Measurements from ENCODE around the gene FAM156A. TPM values are rescaled to one million over a fixed set of nuclear protein-coding genes. Genes with fewer than 3 reads are reported as not detected.
A peak's percentile ranks its signal among the peaks of the same experiment; 100 is the strongest.
"Not testable (repeated sequence)": the region's sequence is repeated elsewhere in the genome, so short reads cannot be mapped to it uniquely, and the experiment has no call there.

Gene FAM156A
- total RNA-seq = 10 to 100 TPM; 22.6 to 25.1 TPM

- H3K36me3 Mint-ChIP-seq; H3K9me3 Mint-ChIP-seq (ENCODE audit: low read depth); H3K27me3 Mint-ChIP-seq; H3K4me1 Mint-ChIP-seq; CTCF ChIA-PET; DNase-seq; H3K27ac Mint-ChIP-seq; H3K4me3 Mint-ChIP-seq: not testable (repeated sequence)
- peak; percentile 90 for ATAC-seq
Measured at GRCh38 chrX:52958113-52958959, at the start of gene FAM156A. TSS of gene FAM156A (minus strand) at chrX:52958518. CDS start at chrX:52948588, 9,930 bp downstream.

- no peak for DNase-seq
- ATAC-seq = no peak
- H3K36me3 Mint-ChIP-seq = no peaks in the 10 kb centered on the region
- CTCF ChIA-PET = no interaction called here
- H3K9me3 Mint-ChIP-seq (ENCODE audit: low read depth) = no peaks in the 10 kb centered on the region
- no peak overlapping the region for H3K27ac Mint-ChIP-seq
- H3K27me3 Mint-ChIP-seq = peaks cover 25% of the 10 kb centered on the region
- no peak overlapping the region for H3K4me3 Mint-ChIP-seq
- peaks cover 2% of the 10 kb centered on the region for H3K4me1 Mint-ChIP-seq
Measured at GRCh38 chrX:53005327-53005726, 47.0 kb upstream of the FAM156A start.

- no peak overlapping the region for H3K27ac Mint-ChIP-seq
- H3K27me3 Mint-ChIP-seq = peaks cover 25% of the 10 kb centered on the region
- H3K4me1 Mint-ChIP-seq = peaks cover 2% of the 10 kb centered on the region
- DNase-seq = no peak
- H3K4me3 Mint-ChIP-seq = no peak overlapping the region
- H3K9me3 Mint-ChIP-seq (ENCODE audit: low read depth) = no peaks in the 10 kb centered on the region
- no peaks in the 10 kb centered on the region for H3K36me3 Mint-ChIP-seq
- no peak for ATAC-seq
- CTCF ChIA-PET = interaction anchor here (0.8 kb wide), 1 partner anchor 16 kb away, joined by 3 read pairs; no protein-coding TSS in a partner anchor
Measured at GRCh38 chrX:53004811-53005210, 46.5 kb upstream of the FAM156A start.

- ATAC-seq (no peak), DNase-seq (no peak)
- CTCF ChIA-PET = interaction anchor here (0.8 kb wide), 1 partner anchor 15 kb away, joined by 3 read pairs; no protein-coding TSS in a partner anchor
- H3K4me1 Mint-ChIP-seq = peaks cover 2% of the 10 kb centered on the region
- H3K27me3 Mint-ChIP-seq = peaks cover 25% of the 10 kb centered on the region
- no peak overlapping the region for H3K4me3 Mint-ChIP-seq
- no peaks in the 10 kb centered on the region for H3K9me3 Mint-ChIP-seq (ENCODE audit: low read depth)
- H3K27ac Mint-ChIP-seq = no peak overlapping the region
- no peaks in the 10 kb centered on the region for H3K36me3 Mint-ChIP-seq
Measured at GRCh38 chrX:53004038-53004437, 45.7 kb upstream of the FAM156A start.

- no peak for DNase-seq
- Mint-ChIP-seq H3K4me3 (no peak overlapping the region), H3K27ac (no peak overlapping the region), H3K36me3 (no peaks in the 10 kb centered on the region), H3K27me3 (peaks cover 21% of the 10 kb centered on the region), H3K4me1 (peaks cover 2% of the 10 kb centered on the region), H3K9me3 (ENCODE audit: low read depth) (no peaks in the 10 kb centered on the region)
- CTCF ChIA-PET = no interaction called here
- ATAC-seq = no peak
Measured at GRCh38 chrX:53003111-53003510, 44.8 kb upstream of the FAM156A start.

- CTCF ChIA-PET = interaction anchor here (0.6 kb wide), 1 partner anchor 45 kb away, joined by 3 read pairs; no protein-coding TSS in a partner anchor
- no peaks in the 10 kb centered on the region for H3K9me3 Mint-ChIP-seq (ENCODE audit: low read depth)
- DNase-seq = no peak
- H3K27me3 Mint-ChIP-seq = peaks cover 21% of the 10 kb centered on the region
- peaks cover 2% of the 10 kb centered on the region for H3K4me1 Mint-ChIP-seq
- H3K36me3 Mint-ChIP-seq = no peaks in the 10 kb centered on the region
- no peak overlapping the region for H3K4me3 Mint-ChIP-seq
- H3K27ac Mint-ChIP-seq = no peak overlapping the region
- ATAC-seq = no peak
Measured at GRCh38 chrX:53001958-53002357, 43.6 kb upstream of the FAM156A start.

- Mint-ChIP-seq H3K4me3 (no peak overlapping the region), H3K36me3 (no peaks in the 10 kb centered on the region), H3K27ac (no peak overlapping the region), H3K4me1 (peaks cover 10% of the 10 kb centered on the region), H3K27me3 (peaks cover 21% of the 10 kb centered on the region), H3K9me3 (ENCODE audit: low read depth) (no peaks in the 10 kb centered on the region)
- CTCF ChIA-PET = interaction anchor here (0.8 kb wide), 1 partner anchor 11 kb away, joined by 5 read pairs; no protein-coding TSS in a partner anchor
- DNase-seq (no peak), ATAC-seq (no peak)
Measured at GRCh38 chrX:53000447-53001135, 42.3 kb upstream of the FAM156A start.

- Mint-ChIP-seq H3K4me3 (peak overlapping the region; percentile 81), H3K9me3 (ENCODE audit: low read depth) (no peaks in the 10 kb centered on the region), H3K4me1 (peaks cover 20% of the 10 kb centered on the region), H3K27ac (peak overlapping the region; percentile 93), H3K36me3 (no peaks in the 10 kb centered on the region), H3K27me3 (no peaks in the 10 kb centered on the region)
- ATAC-seq = no peak
- CTCF ChIA-PET = interaction anchor here (1.4 to 1.5 kb wide), 2 partner anchors 22 to 73 kb away, joined by 3 to 4 read pairs; no protein-coding TSS in a partner anchor
- DNase-seq = no peak
Measured at GRCh38 chrX:52995987-52996331, 37.6 kb upstream of the FAM156A start.

GRCh38 chrX:52995135-52995986 is 37.0 kb upstream of the FAM156A start:
- DNase-seq (peak; percentile 96), ATAC-seq (peak; percentile 98)
- H3K36me3 Mint-ChIP-seq = no peaks in the 10 kb centered on the region
- H3K9me3 Mint-ChIP-seq (ENCODE audit: low read depth) = no peaks in the 10 kb centered on the region
- H3K4me3 Mint-ChIP-seq = peak overlapping the region; percentile 81
- peak overlapping the region; percentile 93 for H3K27ac Mint-ChIP-seq
- peaks cover 21% of the 10 kb centered on the region for H3K4me1 Mint-ChIP-seq
- no peaks in the 10 kb centered on the region for H3K27me3 Mint-ChIP-seq
- CTCF ChIA-PET = interaction anchor here (0.8 to 1.6 kb wide), 4 partner anchors 12 to 94 kb away, joined by 3 to 4 read pairs (median 4); no protein-coding TSS in a partner anchor

GRCh38 chrX:52990848-52991247 is 32.5 kb upstream of the FAM156A start:
- Mint-ChIP-seq H3K9me3 (ENCODE audit: low read depth) (no peaks in the 10 kb centered on the region), H3K27ac (no peak overlapping the region), H3K36me3 (no peaks in the 10 kb centered on the region), H3K4me3 (no peak overlapping the region), H3K27me3 (no peaks in the 10 kb centered on the region), H3K4me1 (peaks cover 30% of the 10 kb centered on the region)
- no peak for DNase-seq
- CTCF ChIA-PET = interaction anchor here (0.6 to 1.4 kb wide), 2 partner anchors 9 to 66 kb away, joined by 3 read pairs; no protein-coding TSS in a partner anchor
- no peak for ATAC-seq

GRCh38 chrX:52990011-52990631 is 31.8 kb upstream of the FAM156A start:
- H3K4me1 Mint-ChIP-seq = peaks cover 28% of the 10 kb centered on the region
- ATAC-seq = peak; percentile 84
- peak; percentile 76 for DNase-seq
- CTCF ChIA-PET = interaction anchor here (0.6 to 1.5 kb wide), 4 partner anchors 8 to 65 kb away, joined by 3 to 5 read pairs (median 3); no protein-coding TSS in a partner anchor
- not testable (repeated sequence) for H3K27me3 Mint-ChIP-seq; H3K36me3 Mint-ChIP-seq; H3K9me3 Mint-ChIP-seq (ENCODE audit: low read depth); H3K4me3 Mint-ChIP-seq
- H3K27ac Mint-ChIP-seq = peak overlapping the region; percentile 75

- Mint-ChIP-seq H3K9me3 (ENCODE audit: low read depth) (no peaks in the 10 kb centered on the region), H3K4me3 (no peak overlapping the region), H3K36me3 (no peaks in the 10 kb centered on the region), H3K4me1 (peaks cover 26% of the 10 kb centered on the region), H3K27me3 (no peaks in the 10 kb centered on the region), H3K27ac (no peak overlapping the region)
- CTCF ChIA-PET = interaction anchor here (0.7 to 1.5 kb wide), 3 partner anchors 12 to 15 kb away, joined by 3 to 5 read pairs (median 3); no protein-coding TSS in a partner anchor
- ATAC-seq (no peak), DNase-seq (no peak)
Measured at GRCh38 chrX:52988985-52989917, 30.9 kb upstream of the FAM156A start.
